HCT116 (cell line): Measurements from ENCODE around the gene KCTD18. TPM values are rescaled to one million over a fixed set of nuclear protein-coding genes. Genes with fewer than 3 reads are reported as not detected.

Experiments
- ATAC-seq: fragments of 200-7000 bp; cut with Tn5 transposase; 2 replicates; pipeline ENCODE4 v1.9.1; 2020; ENCODE audit warnings: mild to moderate bottlenecking, moderate library complexity
- Bru-seq: library from RNA; stranded (reverse); fragments of 400-500 nt; gene quantifications from one replicate; lab custom pipeline; 2021; lab: Mats Ljungman, UMichigan
- BruChase-seq, 2 experiments: library from RNA; stranded (reverse); fragments of 400-500 nt; gene quantifications; one replicate each; lab custom pipeline; 2021; lab: Mats Ljungman, UMichigan
- BruUV-seq: library from RNA; stranded (reverse); fragments of 400-500 nt; replicated peaks from 2 replicates; lab custom pipeline; 2021; lab: Mats Ljungman, UMichigan
- CTCF ChIA-PET: fragments of 300-600 bp; sonication (Branson Sonifier 250); formaldehyde crosslinking; loops from one replicate; lab custom pipeline; 2021; ENCODE audit warnings: antibody characterized with exemption; lab: Charles Lee
- POLR2A ChIA-PET: fragments of 300-600, 350-600 bp; sonication (Branson Sonifier 250); formaldehyde crosslinking; loops from one replicate; lab custom pipeline; 2021; ENCODE audit warnings: antibody characterized with exemption; lab: Charles Lee
- RAD21 ChIA-PET, 2 experiments: fragments of 300-600 bp; sonication (Branson Sonifier 250); formaldehyde crosslinking; loops; one replicate each; lab custom pipeline; 2023; ENCODE audit warnings: low total read pairs in 2 of 2; ENCODE audit not compliant: uncharacterized antibody in 2 of 2, unreplicated experiment in 2 of 2, low non-redundant PET in 1 of 2; lab: Charles Lee
- DNase-seq: peaks from one replicate; pipeline ENCODE4 v3.0.0-alpha.2; 2010; ENCODE audit warnings: low read depth, low spot score
- H2AFZ ChIP-seq: fragments of 200-600 bp; shearing (Covaris generic), sonication (generic); 2 replicates; pipeline ENCODE4 v1.6.1; 2017; ENCODE audit warnings: low read depth, mixed run types, mixed read lengths, antibody characterized with exemption, low read length; ENCODE audit not compliant: poor library complexity, severe bottlenecking
- H3K27ac ChIP-seq: 2 replicates; pipeline ENCODE4 v1.5.1; 2012; ENCODE audit warnings: low read depth, low read length
- H3K27me3 ChIP-seq: fragments of 200-600 bp; sonication (generic); 2 replicates; pipeline ENCODE4 v1.6.1; 2016; ENCODE audit warnings: mixed run types, low read length, mixed read lengths; ENCODE audit not compliant: insufficient read depth
- H3K36me3 ChIP-seq, 2 experiments: fragments of 200-500 bp in 1 of 2; fragments of 200-600 bp in 1 of 2; sonication (Bioruptor generic) in 1 of 2; sonication (generic) in 1 of 2; 2 replicates each; pipeline versions ENCODE4 v1.5.1 to v1.6.1; 2014 to 2016; ENCODE audit warnings: low read length in 2 of 2, inconsistent platforms in 1 of 2, mixed read lengths in 1 of 2, mixed run types in 1 of 2; ENCODE audit not compliant: insufficient read depth in 2 of 2, control insufficient read depth in 1 of 2
- H3K4me1 ChIP-seq, 2 experiments: fragments of 200-600 bp in 1 of 2; sonication (generic) in 1 of 2; 2 replicates each; pipeline versions ENCODE4 v1.5.1 to v1.6.1; 2012 to 2017; ENCODE audit warnings: low read length in 2 of 2, inconsistent platforms in 1 of 2, mild to moderate bottlenecking in 1 of 2, mixed read lengths in 1 of 2, mixed run types in 1 of 2, moderate library complexity in 1 of 2; ENCODE audit not compliant: insufficient read depth in 2 of 2, control insufficient read depth in 1 of 2
- H3K4me2 ChIP-seq: fragments of 200-600 bp; sonication (generic); 2 replicates; pipeline ENCODE4 v1.6.1; 2017; ENCODE audit warnings: mixed run types, low read length, mixed read lengths
- H3K4me3 ChIP-seq, 2 experiments: fragments of 200-600 bp in 1 of 2; sonication (generic) in 1 of 2; replicated peaks in 1 of 2; 2 replicates each; pipeline ENCODE4 v1.5.1; 2011 to 2016; ENCODE audit warnings: low read length in 2 of 2, control low read depth in 1 of 2, low read depth in 1 of 2, mild to moderate bottlenecking in 1 of 2, mixed read lengths in 1 of 2, mixed run types in 1 of 2
- H3K79me2 ChIP-seq: fragments of 200-600 bp; sonication (generic); 2 replicates; pipeline ENCODE4 v1.6.1; 2017; ENCODE audit warnings: mild to moderate bottlenecking, mixed run types, low read length, moderate library complexity, mixed read lengths; ENCODE audit not compliant: insufficient read depth
- H3K9ac ChIP-seq: fragments of 200-600 bp; sonication (generic); 2 replicates; pipeline ENCODE4 v1.6.1; 2016; ENCODE audit warnings: low read length, mixed read lengths
- H3K9me2 ChIP-seq: fragments of 200-600 bp; sonication (generic), shearing (Covaris generic); 2 replicates; pipeline ENCODE4 v1.6.1; 2017; ENCODE audit warnings: mixed run types, mild to moderate bottlenecking, moderate library complexity; ENCODE audit not compliant: insufficient read depth
- H3K9me3 ChIP-seq, 2 experiments: fragments of 200-500 bp in 1 of 2; fragments of 200-600 bp in 1 of 2; sonication (Bioruptor generic) in 1 of 2; sonication (generic) in 1 of 2; 2 replicates each; pipeline ENCODE4 v1.6.1; 2014 to 2017; ENCODE audit warnings: low read length in 2 of 2, mixed read lengths in 2 of 2, inconsistent platforms in 1 of 2, low read depth in 1 of 2, mild to moderate bottlenecking in 1 of 2, mixed run types in 1 of 2, moderate library complexity in 1 of 2; ENCODE audit not compliant: control insufficient read depth in 1 of 2, insufficient read depth in 1 of 2
- H4K20me1 ChIP-seq: fragments of 200-600 bp; sonication (generic), shearing (Covaris generic); 2 replicates; pipeline ENCODE4 v1.6.1; 2017; ENCODE audit warnings: mixed run types, mild to moderate bottlenecking, moderate library complexity; ENCODE audit not compliant: insufficient read depth
- ATF3 ChIP-seq: IDR thresholded peaks from 2 replicates; pipeline ENCODE4 v1.6.1; 2012
- CBX3 ChIP-seq: IDR thresholded peaks from 2 replicates; pipeline ENCODE4 v1.6.1; 2012; ENCODE audit warnings: low read depth
- EGR1 ChIP-seq: IDR thresholded peaks from 2 replicates; pipeline ENCODE4 v1.6.1; 2012; ENCODE audit warnings: low read depth
- ELF1 ChIP-seq: IDR thresholded peaks from 2 replicates; pipeline ENCODE4 v1.6.1; 2012; ENCODE audit warnings: low read depth, borderline replicate concordance
- EZH2 ChIP-seq: fragments of 200-600 bp; sonication (generic); IDR thresholded peaks from 2 replicates; pipeline ENCODE4 v1.6.1; 2017; ENCODE audit warnings: antibody characterized with exemption, mixed run types
- EZH2phosphoT487 ChIP-seq: fragments of 200-600 bp; IDR thresholded peaks from 2 replicates; pipeline ENCODE4 v1.6.1; 2018; ENCODE audit warnings: antibody characterized with exemption, borderline replicate concordance
- FOSL1 ChIP-seq: IDR thresholded peaks from 2 replicates; pipeline ENCODE4 v1.6.1; 2012; ENCODE audit warnings: low read depth
- JUND ChIP-seq: IDR thresholded peaks from 2 replicates; pipeline ENCODE4 v1.6.1; 2012
- POLR2AphosphoS5 ChIP-seq: IDR thresholded peaks from 2 replicates; pipeline ENCODE4 v1.6.1; 2011; ENCODE audit warnings: mild to moderate bottlenecking, low read depth, low read length, moderate library complexity
- RAD21 ChIP-seq: IDR thresholded peaks from 2 replicates; pipeline ENCODE4 v1.6.1; 2012; ENCODE audit warnings: low read depth, mild to moderate bottlenecking
- REST ChIP-seq: IDR thresholded peaks from 2 replicates; pipeline ENCODE4 v1.6.1; 2012; ENCODE audit warnings: low read depth
- SIN3A ChIP-seq: IDR thresholded peaks from 2 replicates; pipeline ENCODE4 v1.6.1; 2012; ENCODE audit warnings: low read depth
- SRF ChIP-seq: IDR thresholded peaks from 2 replicates; pipeline ENCODE4 v1.6.1; 2012; ENCODE audit warnings: low read depth
- TCF7L2 ChIP-seq: IDR thresholded peaks from 2 replicates; pipeline ENCODE4 v1.7.0; 2011; ENCODE audit warnings: borderline replicate concordance, inconsistent platforms; ENCODE audit not compliant: insufficient read depth, insufficient read length; ENCODE audit errors: extremely low read depth
- YY1 ChIP-seq: IDR thresholded peaks from 2 replicates; pipeline ENCODE4 v1.6.1; 2011; ENCODE audit warnings: low read length, low read depth, moderate library complexity, mild to moderate bottlenecking; ENCODE audit not compliant: insufficient replicate concordance; ENCODE audit errors: extremely low read depth
- ZBTB33 ChIP-seq: IDR thresholded peaks from 2 replicates; pipeline ENCODE4 v1.6.1; 2011; ENCODE audit warnings: mild to moderate bottlenecking, low read length, moderate library complexity; ENCODE audit not compliant: insufficient replicate concordance; ENCODE audit errors: extremely low read depth
- ZFX ChIP-seq: fragments of 450-650 bp; IDR thresholded peaks from 2 replicates; pipeline ENCODE4 v1.6.1; 2017
- intact Hi-C: fragments of 100-400 bp; cut with micrococcal nuclease; formaldehyde crosslinking; loops from 2 replicates; pipeline ENCODE4 v1.10.0; 2022
- long read RNA-seq: library from polyadenylated mRNA; unstranded; transcript quantifications from one replicate; pipeline ENCODE4 v2.0.0, GENCODE V29; 2021; ENCODE audit not compliant: unreplicated experiment
- polyA plus RNA-seq: library from polyadenylated mRNA; unstranded; fragments of >200 nt; gene quantifications from 2 replicates; pipeline ENCODE4 v1.2.1, GENCODE V29; 2012; ENCODE audit warnings: missing spikeins
- total RNA-seq: library from RNA; stranded (reverse); gene quantifications from one replicate; pipeline ENCODE4 v1.2.1, GENCODE V29; 2021; ENCODE audit not compliant: unreplicated experiment

KCTD18 gene
- total RNA-seq (12.8 TPM), Bru-seq, nascent RNA (percentile 79 among the genes with signal in this experiment), BruChase-seq, experiment 1, labeled RNA remaining after a 6-hour chase (percentile 73 among the genes with signal in this experiment), BruChase-seq, experiment 2, labeled RNA remaining after a 2-hour chase (percentile 77 among the genes with signal in this experiment)
- 5.3 and 6.6 TPM in 2 replicates for polyA plus RNA-seq
- long read RNA-seq, transcript KCTD18-202 (7 exons, 2,556 nt), result minor isoform, 11 of 36 reads
- long read RNA-seq, transcript KCTD18-201 (7 exons, 2,940 nt), result major isoform, 15 of 36 reads
- long read RNA-seq, partial matches to known transcripts, result 7 of 36 reads
- long read RNA-seq, other reads (novel, unspliced or antisense), result 3 of 36 reads

GRCh38 chr2:200509612-200510433 lies at the start of gene KCTD18:
TSS of gene KCTD18 (minus strand) at chr2:200510068. CDS start at chr2:200507016, 3,052 bp downstream.
- Histone ChIP-seq H3K27me3 (peaks cover 5% of the 10 kb centered on the region; the same call in 1 of the 2 replicates), H2AFZ (peak within 1 kb of the TSS; percentile 98), H3K27ac (peak within 1 kb of the TSS; percentile 69), H3K9me2 (no peaks in the 10 kb centered on the region), H4K20me1 (no peaks in the 10 kb centered on the region), H3K4me2 (peak within 1 kb of the TSS; percentile 99), H3K9ac (peak within 1 kb of the TSS; percentile 84), H3K9me3 (no peaks in the 10 kb centered on the region), H3K4me1 (peaks cover 2 to 16% of the 10 kb centered on the region in 2 experiments; a peak in 1 of 4 replicates), H3K79me2 (no peaks in the 10 kb centered on the region), H3K4me3 (peak within 1 kb of the TSS; percentile 79 to 96), H3K36me3 (no peaks in the 10 kb centered on the region)
- DNase-seq (peak; percentile 46), ATAC-seq (peak; percentile 96)
- intact Hi-C loops, result no loop called here
- ChIA-PET RAD21 (interaction anchor here in 1 of 2 experiments (0.6 kb wide), 1 partner anchor 16 kb away, joined by 3 read pairs; no protein-coding TSS in a partner anchor), POLR2A (no interaction called here), CTCF (interaction anchor here (0.7 to 1.1 kb wide), 3 partner anchors 13 to 524 kb away, joined by 3 to 4 read pairs (median 3); no protein-coding TSS in a partner anchor)
- no TSS peak for BruUV-seq
- TF ChIP-seq SIN3A (peak; percentile 80; the same call in 1 of the 2 replicates), YY1 (no peak), FOSL1 (no peak), EZH2 (no peak), SRF (no peak; the same call in 1 of the 2 replicates), ELF1 (peak; percentile 74), RAD21 (peak; percentile 53), ATF3 (no peak), REST (no peak), EGR1 (peak; percentile 62; the same call in 1 of the 2 replicates), ZBTB33 (no peak), TCF7L2 (no peak), EZH2phosphoT487 (no peak), CBX3 (peak; percentile 84), JUND (no peak), ZFX (peak; percentile 90), POLR2AphosphoS5 (peak; percentile 88)
